H1 (cell line): ENCODE results near the gene MBP. TPM values are rescaled to one million over a fixed set of nuclear protein-coding genes. Genes with fewer than 3 reads are reported as not detected.

Experiments used
- CTCF ChIA-PET: fragments of 300-600 bp; sonication (Branson Sonifier 250); formaldehyde crosslinking; loops from one replicate; lab custom pipeline; 2021; ENCODE audit not compliant: partially characterized antibody; lab: Charles Lee
- POLR2A ChIA-PET: fragments of 300-600 bp; sonication (Branson Sonifier 250); formaldehyde crosslinking; loops from one replicate; lab custom pipeline; 2021; ENCODE audit warnings: inconsistent platforms; ENCODE audit not compliant: partially characterized antibody; lab: Charles Lee
- DNase-seq, 2 experiments: peaks; one replicate each; pipeline versions ENCODE4 v3.0.0 to v3.0.0-alpha.2; 2010 to 2022; ENCODE audit warnings: low spot score in 2 of 2, low read depth in 1 of 2, mixed read lengths in 1 of 2
- FAIRE-seq: peaks from 2 replicates; lab custom pipeline; 2011; peaks lifted over from hg19 to GRCh38; lab: Jason Lieb, UNC
- H2AFZ ChIP-seq: 2 replicates; pipeline ENCODE4 v1.8.1; 2012; ENCODE audit warnings: low read length, inconsistent platforms
- H2AK5ac ChIP-seq: 2 replicates; pipeline ENCODE4 v1.6.1; 2013; ENCODE audit warnings: low read depth, low read length
- H2BK120ac ChIP-seq: replicated peaks from 2 replicates; pipeline ENCODE3; 2013; ENCODE audit warnings: low read depth, low read length, inconsistent platforms
- H2BK12ac ChIP-seq: 2 replicates; pipeline ENCODE4 v1.6.1; 2013; ENCODE audit warnings: low read depth, low read length
- H2BK15ac ChIP-seq: 2 replicates; pipeline ENCODE4 v1.6.1; 2013; ENCODE audit warnings: low read length
- H2BK20ac ChIP-seq: 2 replicates; pipeline ENCODE4 v1.6.1; 2013; ENCODE audit warnings: low read length
- H2BK5ac ChIP-seq: 2 replicates; pipeline ENCODE4 v1.6.1; 2013; ENCODE audit warnings: low read depth, low read length
- H3K14ac ChIP-seq: 2 replicates; pipeline ENCODE4 v1.6.1; 2013; ENCODE audit warnings: inconsistent platforms; ENCODE audit not compliant: insufficient read length
- H3K18ac ChIP-seq: 2 replicates; pipeline ENCODE4 v1.6.1; 2013; ENCODE audit warnings: low read length; ENCODE audit errors: extremely low read depth
- H3K23ac ChIP-seq: 2 replicates; pipeline ENCODE4 v1.6.1; 2013; ENCODE audit warnings: inconsistent platforms; ENCODE audit not compliant: insufficient read length
- H3K23me2 ChIP-seq: 2 replicates; pipeline ENCODE4 v1.6.1; 2013; ENCODE audit warnings: low read depth, low read length
- H3K27ac ChIP-seq: 2 replicates; pipeline ENCODE4 v1.6.1; 2011; ENCODE audit warnings: low read depth, low read length, inconsistent platforms
- H3K27me3 ChIP-seq, 4 experiments: replicated peaks in 1 of 4; 1 replicate in 1 of 4; 2 replicates in 3 of 4; pipeline versions ENCODE4 v1.6.1 to v1.8.1; 2011 to 2013; ENCODE audit warnings: low read length in 3 of 4, mild to moderate bottlenecking in 3 of 4, inconsistent platforms in 2 of 4, mixed read lengths in 2 of 4, moderate library complexity in 1 of 4; ENCODE audit not compliant: control insufficient read depth in 3 of 4, insufficient read depth in 3 of 4; ENCODE audit errors: extremely low read depth in 1 of 4
- H3K36me3 ChIP-seq, 4 experiments: 2 replicates each; pipeline versions ENCODE4 v1.6.1 to v1.8.1; 2011 to 2013; ENCODE audit warnings: mild to moderate bottlenecking in 4 of 4, low read length in 3 of 4, moderate library complexity in 2 of 4, control low read depth in 1 of 4, inconsistent platforms in 1 of 4; ENCODE audit not compliant: insufficient read depth in 4 of 4, control insufficient read depth in 2 of 4
- H3K4ac ChIP-seq: replicated peaks from 2 replicates; pipeline ENCODE3; 2013; ENCODE audit warnings: low read length, low read depth, mixed read lengths, inconsistent platforms; ENCODE audit not compliant: insufficient read length
- H3K4me1 ChIP-seq, 4 experiments: replicated peaks in 1 of 4; 1 replicate in 1 of 4; 2 replicates in 3 of 4; pipeline versions ENCODE4 v1.6.1 to v1.8.1; 2011 to 2013; ENCODE audit warnings: low read length in 3 of 4, inconsistent platforms in 2 of 4, mixed read lengths in 1 of 4; ENCODE audit not compliant: insufficient read depth in 4 of 4, control insufficient read depth in 3 of 4
- H3K4me2 ChIP-seq, 2 experiments: 2 replicates each; pipeline versions ENCODE4 v1.6.1 to v1.8.1; 2011 to 2013; ENCODE audit warnings: low read depth in 2 of 2, low read length in 2 of 2, control low read depth in 1 of 2, inconsistent platforms in 1 of 2, mild to moderate bottlenecking in 1 of 2; ENCODE audit not compliant: insufficient read depth in 1 of 2
- H3K4me3 ChIP-seq, 4 experiments: fragments of 200-600, 300-600 bp in 1 of 4; sonication (generic), shearing (Covaris generic), sonication (Bioruptor Twin) in 1 of 4; 2 replicates each; pipeline versions ENCODE4 v1.5.1 to v1.8.1; 2011 to 2016; ENCODE audit warnings: low read length in 4 of 4, low read depth in 3 of 4, control low read depth in 2 of 4, inconsistent platforms in 2 of 4, mild to moderate bottlenecking in 2 of 4, mixed read lengths in 1 of 4, moderate library complexity in 1 of 4; ENCODE audit not compliant: insufficient read depth in 2 of 4; ENCODE audit errors: extremely low read depth in 1 of 4
- H3K56ac ChIP-seq: replicated peaks from 2 replicates; pipeline ENCODE3; 2013; ENCODE audit warnings: low read depth, mild to moderate bottlenecking, mixed read lengths, low read length, inconsistent platforms; ENCODE audit not compliant: insufficient read length
- H3K79me1 ChIP-seq: 2 replicates; pipeline ENCODE4 v1.6.1; 2013; ENCODE audit warnings: low read depth, low read length, control low read depth
- H3K79me2 ChIP-seq, 2 experiments: 2 replicates each; pipeline versions ENCODE4 v1.6.1 to v1.8.1; 2012 to 2013; ENCODE audit warnings: low read length in 2 of 2, mild to moderate bottlenecking in 2 of 2, inconsistent platforms in 1 of 2; ENCODE audit not compliant: insufficient read depth in 2 of 2, control insufficient read depth in 1 of 2
- H3K9ac ChIP-seq, 4 experiments: replicated peaks in 1 of 4; 1 replicate in 1 of 4; 2 replicates in 3 of 4; pipeline versions ENCODE4 v1.6.1 to v1.8.1; 2011 to 2013; ENCODE audit warnings: low read depth in 3 of 4, low read length in 3 of 4, control low read depth in 2 of 4, mild to moderate bottlenecking in 2 of 4, moderate library complexity in 2 of 4, inconsistent platforms in 1 of 4; ENCODE audit errors: extremely low read depth in 1 of 4
- H3K9me3 ChIP-seq, 2 experiments: 2 replicates each; pipeline versions ENCODE4 v1.6.1 to v1.8.1; 2012 to 2013; ENCODE audit warnings: mild to moderate bottlenecking in 2 of 2, moderate library complexity in 2 of 2, control low read depth in 1 of 2, inconsistent platforms in 1 of 2, low read depth in 1 of 2, low read length in 1 of 2, mixed read lengths in 1 of 2; ENCODE audit not compliant: insufficient read depth in 2 of 2
- H4K20me1 ChIP-seq, 2 experiments: replicated peaks in 1 of 2; 2 replicates each; pipeline versions ENCODE3 to v1.8.1; 2011 to 2013; ENCODE audit warnings: inconsistent platforms in 2 of 2, low read length in 2 of 2, mild to moderate bottlenecking in 1 of 2; ENCODE audit not compliant: insufficient read depth in 2 of 2, control insufficient read depth in 1 of 2
- H4K5ac ChIP-seq: 2 replicates; pipeline ENCODE4 v1.6.1; 2013; ENCODE audit warnings: low read length, low read depth, mixed read lengths, inconsistent platforms; ENCODE audit not compliant: insufficient read length
- H4K8ac ChIP-seq: 2 replicates; pipeline ENCODE4 v1.8.0; 2013; ENCODE audit warnings: mild to moderate bottlenecking, moderate library complexity, low read length, inconsistent platforms; ENCODE audit not compliant: insufficient read depth; ENCODE audit errors: extremely low read depth
- H4K91ac ChIP-seq: replicated peaks from 2 replicates; pipeline ENCODE3; 2013; ENCODE audit warnings: low read length, mixed read lengths, inconsistent platforms; ENCODE audit not compliant: insufficient read length
- ATF3 ChIP-seq: IDR thresholded peaks from 2 replicates; pipeline ENCODE4 v1.6.1; 2011; ENCODE audit warnings: low read depth, mild to moderate bottlenecking, low read length; ENCODE audit not compliant: insufficient read depth
- CHD1 ChIP-seq: IDR thresholded peaks from 2 replicates; pipeline ENCODE4 v1.6.1; 2012; ENCODE audit warnings: low read depth, low read length, improper control_type of control experiment
- KDM1A ChIP-seq: fragments of 200-600, 300-600 bp; sonication (generic); IDR thresholded peaks from 2 replicates; pipeline ENCODE4 v1.7.1; 2016; ENCODE audit warnings: mild to moderate bottlenecking, low read length, borderline replicate concordance
- SIX5 ChIP-seq: IDR thresholded peaks from 2 replicates; pipeline ENCODE4 v1.6.1; 2011; ENCODE audit warnings: mild to moderate bottlenecking, low read depth, low read length
- WGBS, 2 experiments: shearing (Covaris generic) in 1 of 2; methylation state at CpG; one replicate each; pipeline versions ENCODE4 v1.1.6 to v1.1.7; 2013 to 2015; ENCODE audit warnings: low lambda C conversion rate in 2 of 2, mixed read lengths in 2 of 2, inconsistent platforms in 1 of 2, low coverage in 1 of 2, missing lambda C conversion rate in 1 of 2; ENCODE audit not compliant: insufficient replicate concordance in 2 of 2, insufficient coverage in 1 of 2, insufficient read length in 1 of 2; ENCODE audit errors: extremely low coverage in 1 of 2, missing lambda C conversion rate in 1 of 2; 5-methylcytosine and 5-hydroxymethylcytosine counted together
- polyA plus RNA-seq, 7 experiments: library from polyadenylated mRNA; depleted of rRNA in 3 of 7; stranded (reverse) in 5 of 7; unstranded in 2 of 7; fragments of >200 nt in 5 of 7; fragments of 200-250 nt in 2 of 7; gene quantifications; 1 replicate in 5 of 7; 2 replicates in 1 of 7; 4 replicates in 1 of 7; pipeline versions ENCODE4 v1.2.1 to v1.2.3, GENCODE V29; 2011 to 2013; ENCODE audit warnings: missing spikeins in 2 of 7, mixed read lengths in 2 of 7
- total RNA-seq: library from RNA; stranded (reverse); fragmentation: NEBNext Ultra II Directional; extraction: Animal tissue kit (Norgen Biotek cat#: 25700); gene quantifications from 2 replicates; pipeline ENCODE4 v1.2.1, GENCODE V29; 2021

The MBP gene
- total and polyA plus RNA-seq, 2 of the 8 experiments (the other 6 are each of a cell fraction or from before 2014, with no cell fraction given): 7.7 to 19.2 TPM

GRCh38 chr18:77049938-77050337 is 82.6 kb downstream of the MBP start:
- no peak overlapping the region for H4K91ac ChIP-seq
- no peak overlapping the region for H3K4me3 ChIP-seq
- no peaks in the 10 kb centered on the region; the same call in 1 of the 2 replicates for H3K79me1 ChIP-seq
- H3K9me3 ChIP-seq: no peaks in the 10 kb centered on the region
- H3K4ac ChIP-seq: no peak overlapping the region
- no peak overlapping the region for H4K8ac ChIP-seq
- H4K20me1 ChIP-seq: peaks cover 0 to 3% of the 10 kb centered on the region in 2 experiments
- no peak overlapping the region for H2BK5ac ChIP-seq
- DNase-seq (no peak), FAIRE-seq (no peak)
- no peak overlapping the region for H3K27ac ChIP-seq
- no peak overlapping the region for H2AK5ac ChIP-seq
- H3K4me2 ChIP-seq: no peak overlapping the region
- no peaks in the 10 kb centered on the region for H3K27me3 ChIP-seq
- H2BK15ac ChIP-seq: no peak overlapping the region
- ChIA-PET POLR2A (no interaction called here), CTCF (interaction anchor here (0.6 to 2.1 kb wide), 4 partner anchors 12 to 224 kb away, joined by 3 to 6 read pairs (median 6); no protein-coding TSS in a partner anchor)
- no peak overlapping the region for H4K5ac ChIP-seq
- H3K9ac ChIP-seq: no peak overlapping the region
- H3K36me3 ChIP-seq: no peaks in the 10 kb centered on the region
- no peak overlapping the region for H3K18ac ChIP-seq
- H3K14ac ChIP-seq: no peak overlapping the region
- no peak overlapping the region for H3K23ac ChIP-seq
- no peaks in the 10 kb centered on the region for H3K23me2 ChIP-seq
- 86% methylated on average over 4 of the region's 4 CpGs; no CpG with 5 or more reads in 1 of the 2 experiments for whole genome bisulfite sequencing, 2 experiments
- H2AFZ ChIP-seq: no peak overlapping the region
- no peak overlapping the region for H3K56ac ChIP-seq
- H2BK120ac ChIP-seq: no peak overlapping the region
- H3K4me1 ChIP-seq: peaks cover 0 to 7% (median 2%) of the 10 kb centered on the region in 4 experiments; a peak in 4 of 7 replicates
- no peak for TF ChIP-seq SIX5
- TF ChIP-seq KDM1A: no peak
- TF ChIP-seq CHD1: no peak
- no peak for TF ChIP-seq ATF3
- H3K79me2 ChIP-seq: no peaks in the 10 kb centered on the region
- no peak overlapping the region for H2BK12ac ChIP-seq
- H2BK20ac ChIP-seq: no peak overlapping the region
